Measurements from ENCODE around the gene ARFGAP3.
"Not testable (repeated sequence)": the region's sequence is repeated elsewhere in the genome, so short reads cannot be mapped to it uniquely, and the experiment has no call there.

The ARFGAP3 gene

GRCh38 chr22:42792453-42792908, 64.6 kb downstream of the ARFGAP3 start:
- no peak for DNase-seq

DNA sequence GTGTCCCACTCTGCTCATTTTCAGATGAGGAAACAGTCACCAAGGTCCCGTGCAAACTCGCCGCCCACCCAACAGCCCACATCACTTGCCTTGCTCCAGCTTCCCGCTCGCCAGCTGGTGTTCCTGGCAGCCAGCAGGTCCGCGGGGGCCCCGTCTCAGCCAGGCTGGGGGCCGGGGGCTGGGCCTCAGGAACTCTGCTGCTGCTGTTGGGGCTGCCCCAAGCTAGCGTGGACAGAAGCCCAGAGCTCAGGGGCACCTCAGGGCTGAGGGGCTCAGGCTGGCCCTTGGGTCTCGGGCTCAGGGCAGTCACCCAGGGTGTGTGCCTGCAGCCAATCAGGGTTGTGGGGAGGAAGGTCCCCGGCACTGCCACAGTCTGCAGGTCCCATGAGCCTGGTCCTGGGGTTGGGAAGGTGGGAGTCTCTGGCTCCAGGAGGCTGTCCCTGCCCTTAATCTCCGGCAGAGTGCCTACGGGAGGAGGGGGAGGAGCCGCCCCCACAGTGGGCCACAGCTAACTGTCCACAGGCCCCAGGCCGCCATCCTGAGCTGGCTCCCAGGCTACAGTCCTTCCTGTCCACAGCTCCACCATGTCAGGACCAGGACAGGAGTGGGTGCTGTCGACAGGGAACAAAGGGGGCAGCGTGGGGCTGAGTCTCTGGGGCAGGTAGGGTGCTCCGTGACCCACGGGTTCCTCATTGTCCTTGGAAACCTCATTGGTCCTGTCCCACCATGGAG, 65.2 kb downstream of the ARFGAP3 start:
- no peak for DNase-seq

- no peak for DNase-seq
These were observed 68.6 kb downstream of the ARFGAP3 start for GRCh38 chr22:42788466-42788865.

DNA sequence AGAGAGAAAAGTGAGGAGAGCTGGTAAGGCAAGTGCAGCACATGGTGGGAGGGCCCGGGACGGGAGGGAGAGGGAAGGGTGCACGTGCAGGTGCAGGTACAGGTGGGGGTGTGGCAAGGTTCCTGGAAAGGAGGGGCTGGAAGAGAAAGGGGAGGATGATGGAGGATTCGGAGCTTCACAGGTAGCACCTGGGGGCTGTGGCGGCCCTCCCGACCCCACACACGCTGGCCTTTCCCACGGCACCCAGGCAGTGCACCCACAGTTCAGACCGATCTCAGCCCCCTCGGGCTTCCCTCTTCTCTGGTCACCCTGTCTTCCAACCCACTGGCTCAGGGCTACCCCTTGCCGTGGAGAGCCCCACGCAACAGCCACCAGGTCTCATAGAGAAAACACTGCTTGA, 69.1 kb downstream of the ARFGAP3 start:
- DNase-seq: no peak

GRCh38 chr22:42787357-42787736, 69.7 kb downstream of the ARFGAP3 start:
- DNase-seq: no peak

DNA sequence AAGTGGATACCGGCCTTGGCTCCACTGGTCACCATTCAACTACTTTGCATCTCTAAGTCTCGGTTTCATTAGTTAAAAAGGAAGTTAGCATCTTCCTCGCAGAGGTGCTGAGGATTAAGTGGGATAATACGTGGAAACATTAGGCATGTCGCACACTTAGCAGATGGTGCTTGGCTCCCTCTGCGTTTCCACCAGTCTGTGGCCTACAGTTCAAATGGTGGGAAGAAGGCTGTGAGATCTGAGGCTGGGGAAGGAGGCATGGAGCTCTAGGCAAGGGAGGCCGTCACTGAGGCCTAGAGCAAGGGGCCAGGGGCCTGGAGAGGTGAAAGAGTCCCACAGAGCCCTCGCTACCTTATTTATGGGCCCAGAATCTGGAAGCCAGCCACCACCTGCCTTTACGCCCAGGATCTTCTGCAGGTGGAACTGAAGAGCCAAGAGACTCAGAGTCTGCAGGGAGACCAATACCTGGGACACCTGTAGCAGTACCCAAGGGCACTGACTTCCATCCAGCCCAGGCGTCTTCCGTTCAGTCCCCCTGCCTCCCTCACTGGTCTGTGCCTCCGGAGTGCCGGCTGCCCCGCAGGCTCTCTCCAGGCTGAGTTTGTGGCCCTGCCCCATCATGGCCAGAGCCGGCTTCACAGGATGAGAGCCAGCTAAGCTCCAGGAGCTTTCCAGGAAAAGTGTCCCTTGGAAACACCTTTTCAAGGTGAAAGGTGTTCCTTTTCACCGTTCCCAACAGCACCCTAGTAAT, 70.3 kb downstream of the ARFGAP3 start:
- DNase-seq: no peak

DNA sequence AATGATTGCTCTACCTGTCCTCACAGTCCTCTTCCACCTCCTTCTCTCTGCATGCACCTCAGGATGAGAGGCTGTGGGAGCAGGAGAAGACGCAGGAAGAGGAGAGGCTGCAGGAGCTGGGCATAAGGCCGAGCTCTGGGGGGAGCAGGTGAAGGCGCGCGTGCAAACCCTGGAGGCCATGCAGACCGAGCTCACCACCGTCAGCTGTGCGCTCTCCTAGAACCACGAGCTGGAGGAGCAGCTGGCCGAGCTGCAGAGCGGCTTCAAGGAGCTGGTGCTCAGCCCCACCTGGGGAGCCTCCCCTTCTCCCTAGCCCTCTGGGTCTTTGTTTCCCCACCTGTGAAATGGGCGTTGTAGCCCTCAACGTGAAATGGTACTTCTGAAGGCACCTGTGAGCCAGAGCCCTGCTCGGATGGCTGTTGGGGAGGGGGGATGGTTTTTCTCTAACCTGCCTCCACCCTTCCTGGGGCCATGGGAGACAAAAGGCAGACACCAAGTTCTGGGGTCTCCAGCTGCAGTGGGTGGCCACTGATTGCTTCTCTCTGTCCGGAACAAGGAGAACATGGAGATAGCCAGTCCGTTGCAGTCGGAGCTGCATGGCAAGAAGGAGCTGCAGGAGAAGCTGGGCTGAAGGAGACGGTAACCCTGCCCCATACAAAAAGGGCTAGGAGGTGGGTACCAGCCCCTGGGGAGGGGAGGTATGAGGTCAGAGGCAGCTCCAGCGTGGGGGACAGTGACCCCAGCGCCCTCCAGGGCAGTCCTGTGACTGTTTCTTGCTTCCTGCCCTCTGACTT, 71.2 kb downstream of the ARFGAP3 start:
- DNase-seq: no peak

DNA sequence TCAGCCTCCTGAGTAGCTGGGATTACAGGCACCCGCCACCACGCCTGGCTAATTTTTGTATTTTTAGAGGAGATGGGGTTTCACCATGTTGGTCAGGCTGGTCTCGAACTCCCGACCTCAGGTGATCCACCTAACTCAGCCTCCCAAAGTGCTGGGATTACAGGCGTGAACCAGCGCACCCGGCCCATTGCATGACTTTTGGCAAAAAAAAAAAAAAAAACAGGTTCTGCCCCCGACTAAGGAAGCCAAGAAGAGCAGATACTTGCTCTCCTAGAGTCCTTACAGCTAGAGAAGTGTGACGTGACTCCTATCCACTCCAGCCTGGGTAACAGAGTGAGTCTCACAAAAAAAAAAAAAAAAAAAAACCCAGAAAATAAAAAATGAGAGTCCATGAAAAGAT, 74.8 kb downstream of the ARFGAP3 start:
- DNase-seq: not testable (repeated sequence)

DNA sequence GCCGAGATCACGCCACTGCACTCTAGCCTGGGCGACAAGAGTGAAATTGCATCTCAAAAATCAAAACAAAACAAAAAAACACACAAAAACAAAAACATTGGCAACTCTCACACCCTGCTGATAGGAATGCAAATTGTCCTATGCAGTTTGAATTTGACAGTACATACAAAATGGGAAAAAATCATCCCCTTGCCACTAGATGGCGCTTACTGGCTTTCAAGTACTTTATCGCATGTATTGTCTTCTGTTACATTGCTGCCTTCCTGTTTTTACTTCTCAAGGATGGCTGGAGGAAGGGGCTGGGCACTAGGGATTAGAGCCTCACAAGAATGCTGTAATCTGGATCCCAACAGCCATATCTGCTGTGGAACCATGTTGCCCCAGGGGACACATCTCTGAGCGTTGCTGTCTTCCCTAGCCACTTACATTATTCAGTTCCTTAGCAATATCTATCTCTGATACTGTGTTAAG, 77.0 kb downstream of the ARFGAP3 start:
- no peak for DNase-seq

DNA sequence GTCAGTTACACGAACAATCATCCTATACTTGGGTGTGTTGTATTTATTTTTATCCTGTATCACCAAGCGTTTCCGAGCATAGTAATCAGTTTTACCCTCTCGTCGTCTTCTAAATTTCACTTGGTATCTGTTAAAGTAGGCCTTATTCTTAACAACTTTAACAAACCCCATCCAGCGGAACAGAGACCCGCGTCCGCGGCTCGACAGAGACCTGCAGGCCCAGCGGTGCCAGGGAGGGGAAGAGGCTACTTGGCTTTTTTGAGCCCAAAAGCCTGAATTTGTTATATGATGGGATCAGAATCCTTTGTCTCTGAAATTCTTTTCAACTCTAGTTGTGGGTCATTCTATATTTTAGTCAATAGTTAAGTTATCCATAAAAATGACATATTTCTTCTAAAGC, 79.9 kb downstream of the ARFGAP3 start:
- DNase-seq: no peak

DNA sequence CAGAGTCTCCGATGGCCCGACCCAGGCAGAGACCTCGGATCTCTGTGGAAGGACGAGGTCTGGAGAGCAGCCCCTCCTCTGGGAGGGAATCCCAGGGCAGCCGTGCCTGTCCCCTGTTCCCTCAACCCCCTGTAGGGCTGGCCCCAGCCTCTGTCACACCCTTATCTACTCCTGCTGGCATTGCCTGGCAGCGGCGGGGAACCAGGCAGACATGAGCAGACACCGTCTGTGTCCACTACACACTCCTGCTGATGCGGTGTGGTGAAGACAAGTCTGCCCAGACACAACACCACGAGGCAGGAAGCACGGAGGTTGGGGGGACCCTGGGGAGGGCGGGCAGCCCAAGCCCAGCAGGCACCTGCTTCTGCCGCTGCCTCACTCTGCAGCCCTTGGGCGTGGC, 83.9 kb downstream of the ARFGAP3 start:
- DNase-seq: no peak

- DNase-seq: no peak
These were observed 84.4 kb downstream of the ARFGAP3 start for GRCh38 chr22:42772647-42773046.

DNA sequence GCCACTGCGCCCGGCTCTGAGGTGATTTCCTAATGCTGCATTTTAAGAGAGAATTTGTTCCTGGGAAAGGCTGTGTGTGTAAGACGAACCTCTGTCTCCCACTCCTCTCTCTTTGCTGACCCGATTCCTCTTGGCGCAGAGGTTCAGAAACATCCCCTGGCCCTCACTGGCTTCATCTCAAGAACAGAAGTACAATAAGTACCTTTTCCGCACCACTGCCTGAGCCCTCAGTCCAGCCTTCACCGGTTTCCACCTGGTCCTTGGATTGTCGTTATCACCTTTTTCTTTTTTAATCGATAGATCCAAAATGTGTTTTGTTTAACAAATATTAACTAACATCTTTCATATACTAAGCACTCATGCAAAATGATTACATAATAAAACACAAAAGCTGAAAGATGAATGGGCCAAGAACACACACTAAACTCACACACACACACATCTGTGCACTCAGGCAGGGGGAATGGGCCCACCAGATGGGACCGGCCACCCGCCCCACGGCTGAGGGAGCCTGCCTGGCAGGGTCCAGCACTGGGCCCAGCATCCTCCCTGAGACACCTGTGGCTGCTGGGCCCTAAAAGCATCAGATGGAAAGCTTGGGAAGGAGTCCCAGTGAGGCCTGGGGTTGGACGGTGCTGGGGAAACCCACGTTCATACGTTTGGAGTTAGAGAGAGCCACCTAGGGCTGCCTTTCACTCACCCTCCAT, 86.0 kb downstream of the ARFGAP3 start:
- DNase-seq: no peak

DNA sequence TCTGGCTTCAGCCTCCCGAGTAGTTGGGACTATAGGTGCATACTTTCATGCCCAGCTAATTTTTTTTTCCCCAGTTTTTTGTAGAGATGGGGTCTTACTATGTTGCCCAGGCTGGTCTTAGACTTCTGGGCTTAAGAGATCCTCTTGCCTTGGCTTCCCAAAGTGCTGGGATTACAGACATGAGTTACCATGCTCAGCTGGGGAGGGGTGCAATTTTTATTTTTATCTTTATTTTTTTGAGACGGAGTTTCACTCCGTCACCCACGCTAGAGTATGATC, 86.7 kb downstream of the ARFGAP3 start:
- DNase-seq: no peak

DNA sequence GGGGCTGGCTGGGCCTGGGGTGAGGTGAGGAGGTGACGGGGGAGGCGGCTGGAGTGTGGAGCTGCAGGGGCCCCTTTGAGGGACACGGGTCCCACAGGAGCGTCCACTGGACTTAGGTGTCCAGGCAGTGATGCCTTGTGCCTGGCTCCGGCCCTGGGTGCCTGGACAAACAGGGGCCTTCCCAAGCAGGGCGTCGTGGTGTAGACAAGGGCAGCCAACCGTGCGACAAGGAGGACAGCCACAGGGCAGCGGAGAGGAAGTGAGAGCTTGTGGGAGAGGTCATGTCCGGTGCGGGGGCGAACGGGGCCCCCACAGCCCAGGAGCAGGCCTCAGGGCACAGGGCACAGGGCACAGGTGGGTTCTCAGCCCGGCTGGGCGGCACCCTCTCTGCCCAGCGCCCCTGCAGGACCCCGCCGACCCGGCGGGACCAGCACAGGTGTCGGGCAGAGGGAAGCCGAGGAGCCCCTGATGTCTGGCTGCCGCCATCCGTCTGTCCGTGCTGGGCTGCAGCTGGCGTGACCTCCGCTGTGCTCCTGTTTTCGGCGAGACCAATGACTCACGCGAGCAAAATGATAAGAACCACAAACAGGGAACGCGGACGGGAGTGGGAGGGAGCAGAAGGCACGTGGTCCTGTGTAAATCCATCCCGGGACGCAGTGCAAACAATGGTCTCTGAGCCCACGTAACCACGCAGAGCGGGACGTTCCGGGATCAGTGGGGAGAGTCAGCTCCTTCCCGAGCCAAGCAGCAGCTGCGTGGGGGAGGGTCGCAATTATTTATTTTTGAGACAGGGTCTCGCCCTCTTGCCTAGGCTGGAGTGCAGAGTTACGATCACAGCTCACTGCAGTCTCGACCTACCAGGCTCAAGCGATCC, 87.3 kb downstream of the ARFGAP3 start:
- DNase-seq: no peak

DNA sequence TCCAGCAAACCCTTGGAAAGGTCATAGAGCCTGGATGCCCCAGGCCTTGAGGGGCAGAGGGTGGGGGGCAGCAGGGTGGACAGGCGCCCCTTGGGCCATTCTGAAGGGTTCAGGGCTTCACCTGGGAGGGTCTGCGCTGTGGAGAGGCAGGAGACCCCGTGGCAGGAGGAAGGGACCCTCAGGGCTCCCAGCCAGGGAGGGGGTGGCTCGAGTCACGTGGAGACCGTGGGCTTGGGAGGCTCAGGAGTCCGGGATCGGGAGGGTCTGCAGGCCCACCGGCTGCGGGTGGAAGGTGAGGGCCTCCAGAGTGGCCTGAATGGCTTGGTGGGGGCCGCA, 87.9 kb downstream of the ARFGAP3 start:
- no peak for DNase-seq

DNA sequence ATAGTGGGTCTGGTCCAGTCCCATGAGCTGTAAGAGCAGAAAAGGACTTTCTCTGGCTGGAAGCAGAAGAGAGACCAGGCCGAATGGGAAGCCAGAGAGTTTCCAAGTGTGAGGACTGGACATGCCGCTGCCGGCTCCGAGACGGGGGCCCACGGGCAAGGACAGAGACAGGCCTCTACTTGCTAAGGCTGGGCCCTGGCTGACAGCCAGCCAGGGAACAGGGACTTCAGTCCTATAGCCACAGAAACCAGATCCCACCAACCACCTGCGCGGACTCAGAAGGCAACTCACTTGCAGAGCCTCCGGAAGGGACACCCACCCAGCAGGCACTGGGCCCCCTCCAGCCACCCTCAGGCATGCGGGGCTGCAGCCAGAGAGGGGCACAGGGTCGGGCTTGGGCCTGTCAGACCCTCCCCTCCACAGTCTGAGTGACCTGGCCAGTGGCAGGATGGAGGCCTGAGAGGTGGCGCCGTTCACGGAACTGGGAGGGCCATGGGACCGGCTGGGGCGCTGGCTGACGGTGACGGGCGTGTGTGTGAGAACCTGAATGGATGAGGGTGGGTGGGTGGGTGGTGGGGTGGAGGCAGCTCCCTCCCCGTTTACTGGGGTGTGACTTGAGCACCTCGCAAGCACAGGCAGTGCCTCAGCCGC, 88.6 kb downstream of the ARFGAP3 start:
- DNase-seq: no peak

- DNase-seq: no peak
These were observed 90.2 kb downstream of the ARFGAP3 start for GRCh38 chr22:42766860-42767259.

- DNase-seq: no peak
These were observed 92.1 kb downstream of the ARFGAP3 start for GRCh38 chr22:42764895-42765363.

DNA sequence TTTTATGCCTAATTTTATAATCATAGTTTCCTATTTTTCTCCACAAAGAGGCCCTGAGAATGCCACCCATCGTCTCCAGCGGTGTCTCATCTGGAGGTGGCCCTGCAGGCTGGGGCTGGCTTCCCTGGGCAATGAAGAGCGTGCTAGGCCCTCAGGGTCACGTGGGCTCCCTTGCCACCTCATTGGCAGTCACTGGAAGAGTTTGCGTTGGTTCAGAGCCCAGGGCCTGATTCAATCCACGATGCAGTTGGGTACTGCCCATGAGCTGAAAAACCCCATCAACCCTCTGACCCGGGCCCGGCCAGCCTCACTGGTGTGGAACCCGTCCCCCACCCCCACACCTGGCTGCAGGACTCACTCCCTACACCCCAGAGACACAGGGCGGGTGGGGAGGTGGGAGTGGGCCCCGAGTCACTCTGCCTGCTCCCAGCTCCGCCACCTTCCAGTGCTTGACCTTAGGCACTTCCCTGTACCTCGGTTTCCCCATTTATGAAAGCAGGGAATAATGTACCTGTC, 93.0 kb downstream of the ARFGAP3 start:
- no peak for DNase-seq

DNA sequence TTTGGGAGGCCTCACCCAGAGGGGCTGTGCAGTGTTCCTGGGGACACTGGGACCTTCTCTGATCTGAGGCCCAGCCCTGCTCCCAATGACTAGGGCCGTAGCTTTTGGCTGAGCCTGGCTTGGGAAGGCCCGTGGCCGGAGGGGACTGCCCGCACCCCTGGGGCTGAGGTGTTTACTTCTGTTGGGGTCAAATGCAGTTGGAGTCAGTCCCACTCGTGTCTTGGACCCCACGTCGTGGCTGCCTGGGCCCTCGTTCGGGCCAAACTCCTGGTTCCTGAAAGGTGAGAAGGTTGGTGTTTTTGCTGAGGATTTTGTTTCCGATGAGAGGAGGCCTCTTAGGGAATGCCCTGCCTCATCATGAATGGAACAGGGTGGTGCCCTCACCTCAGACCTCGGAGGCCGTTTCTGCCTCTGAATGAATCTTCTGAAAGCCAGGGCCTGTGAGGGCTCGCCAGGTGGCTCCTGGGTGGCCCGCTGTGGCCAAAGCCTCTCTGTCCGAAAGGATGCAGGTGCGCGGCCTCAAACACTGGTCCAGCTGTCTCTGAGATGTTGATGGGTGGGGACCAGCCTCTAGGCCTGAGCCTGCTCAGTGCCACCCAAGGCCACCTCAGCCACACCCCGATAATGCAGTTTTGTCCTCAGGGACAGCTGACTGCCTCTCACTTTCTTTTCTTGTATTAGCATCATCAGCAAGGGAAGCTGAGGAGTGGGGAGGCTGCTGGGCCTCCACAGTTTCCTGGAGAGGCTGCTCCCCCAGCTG, 96.1 kb downstream of the ARFGAP3 start:
- DNase-seq: no peak
